CD4-positive, alpha-beta T cell treated with Interferon gamma for 1 hour (primary cell): Measurements from ENCODE around the gene VPS13A.

Source experiments
- DNase-seq: peaks from one replicate; pipeline ENCODE4 v3.0.0-alpha.2; 2020

Gene VPS13A

GRCh38 chr9:77463151-77463550 is 285.8 kb downstream of the VPS13A start:
- DNase-seq: no peak

- DNase-seq: no peak
Observed at GRCh38 chr9:77464661-77465060, 287.3 kb downstream of the VPS13A start.

- no peak for DNase-seq
Observed at GRCh38 chr9:77469515-77470231, 292.3 kb downstream of the VPS13A start.
